ENCODE measurements around the gene KRT36.

The KRT36 gene

DNA sequence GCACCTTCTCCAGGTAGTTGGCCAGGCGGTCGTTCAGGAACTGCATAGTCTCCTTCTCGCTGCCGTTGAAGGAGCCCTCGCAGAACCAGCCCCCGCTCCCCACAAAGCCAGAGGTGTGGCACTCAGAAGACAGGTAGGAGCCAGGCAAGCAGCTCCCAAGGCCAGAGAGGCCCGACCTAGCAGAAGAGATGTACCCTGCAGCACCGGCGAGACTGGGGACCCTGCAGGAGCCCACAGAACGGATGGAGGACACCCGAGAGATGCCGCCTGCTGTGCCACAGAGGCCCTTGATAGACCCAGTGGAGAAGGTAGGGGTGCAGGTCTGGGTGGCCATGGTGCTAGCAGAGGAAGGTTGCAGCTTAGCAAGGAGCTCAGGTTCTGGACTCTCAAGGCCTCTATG lies at the start of gene KRT36:
Gene KRT36, minus strand, starts transcription at position 380 of the 400 bp plus-strand sequence. Its CDS starts 46 bp downstream, at position 334.
- no peak for DNase-seq

DNA sequence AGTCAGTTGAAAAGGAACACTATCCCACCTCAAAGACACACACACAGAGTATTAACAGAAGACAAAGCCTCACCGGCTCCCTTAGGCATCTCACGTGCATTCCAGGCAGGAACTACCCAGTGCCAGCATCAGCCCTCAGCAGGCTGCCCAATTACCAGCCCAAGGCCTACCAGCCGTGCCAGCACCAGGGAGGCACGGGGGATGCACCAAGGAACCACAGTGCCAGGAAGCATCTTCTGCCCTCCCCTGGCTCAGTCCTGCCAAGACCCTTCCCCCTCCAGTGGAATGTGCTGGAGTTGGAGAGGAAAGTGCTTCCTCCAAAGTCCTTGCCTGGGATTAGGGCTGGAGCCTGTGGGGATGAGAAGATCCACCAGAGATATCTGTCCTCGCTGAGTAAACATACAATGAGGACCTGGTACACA lies 49.4 kb upstream of the KRT36 start:
- DNase-seq: no peak

DNA sequence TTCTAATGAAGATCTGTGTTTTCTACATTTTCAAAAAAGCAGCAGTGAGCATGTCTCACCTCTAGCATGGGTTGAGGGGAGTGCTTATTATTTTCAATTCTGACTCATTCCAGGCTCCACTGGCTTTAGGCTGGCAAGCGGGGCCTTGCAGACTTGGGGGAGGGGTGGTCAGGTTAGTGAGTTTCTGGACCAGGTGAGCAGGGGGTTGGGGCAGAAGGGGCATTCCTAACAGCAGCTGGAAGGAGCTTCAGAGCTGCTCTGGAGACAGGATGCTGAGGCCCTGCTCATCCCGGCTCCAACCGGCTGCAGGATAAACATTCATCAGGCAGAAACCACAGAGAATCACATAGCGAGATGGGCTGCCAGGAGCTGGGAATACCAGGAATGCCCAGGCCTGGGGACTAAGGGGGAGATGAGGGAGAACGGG lies 48.9 kb upstream of the KRT36 start:
- DNase-seq: no peak

DNA sequence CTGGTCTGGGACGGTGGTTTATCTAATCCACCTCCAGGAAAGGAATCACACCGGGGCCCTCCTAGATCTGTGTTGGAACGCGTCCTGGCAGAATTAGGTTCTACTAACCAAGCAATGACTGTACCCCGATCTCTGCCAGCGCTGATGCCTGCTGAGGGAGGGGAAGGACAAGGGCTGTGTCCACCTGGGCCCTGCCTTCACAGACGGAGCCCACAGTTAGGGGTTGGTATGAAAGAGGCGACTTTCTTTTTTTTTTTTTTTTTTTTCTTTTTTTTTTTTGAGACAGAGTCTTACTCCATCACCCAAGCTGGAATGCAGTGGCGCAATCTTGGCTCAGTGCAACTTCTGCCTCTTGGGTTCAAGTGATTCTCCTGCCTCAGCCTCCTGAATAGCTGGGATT lies 48.3 kb upstream of the KRT36 start:
- DNase-seq: no peak

DNA sequence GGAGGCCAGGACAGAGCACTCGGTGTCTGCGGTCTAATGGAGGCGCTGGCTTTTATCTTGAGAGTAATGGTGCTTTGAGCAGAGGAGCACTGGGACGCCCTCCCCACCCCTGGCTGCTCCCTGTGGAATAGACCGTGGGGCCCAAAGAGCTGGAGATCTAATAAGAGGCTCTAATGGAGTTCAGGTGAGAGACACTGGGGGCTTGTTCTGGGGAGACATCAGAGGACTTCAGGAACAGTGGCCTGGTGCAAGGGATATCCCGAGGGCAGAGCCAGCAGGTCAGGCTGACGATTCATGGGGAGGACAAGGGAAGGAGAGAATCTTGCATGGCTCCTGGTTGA lies 47.9 kb upstream of the KRT36 start:
- DNase-seq: no peak

DNA sequence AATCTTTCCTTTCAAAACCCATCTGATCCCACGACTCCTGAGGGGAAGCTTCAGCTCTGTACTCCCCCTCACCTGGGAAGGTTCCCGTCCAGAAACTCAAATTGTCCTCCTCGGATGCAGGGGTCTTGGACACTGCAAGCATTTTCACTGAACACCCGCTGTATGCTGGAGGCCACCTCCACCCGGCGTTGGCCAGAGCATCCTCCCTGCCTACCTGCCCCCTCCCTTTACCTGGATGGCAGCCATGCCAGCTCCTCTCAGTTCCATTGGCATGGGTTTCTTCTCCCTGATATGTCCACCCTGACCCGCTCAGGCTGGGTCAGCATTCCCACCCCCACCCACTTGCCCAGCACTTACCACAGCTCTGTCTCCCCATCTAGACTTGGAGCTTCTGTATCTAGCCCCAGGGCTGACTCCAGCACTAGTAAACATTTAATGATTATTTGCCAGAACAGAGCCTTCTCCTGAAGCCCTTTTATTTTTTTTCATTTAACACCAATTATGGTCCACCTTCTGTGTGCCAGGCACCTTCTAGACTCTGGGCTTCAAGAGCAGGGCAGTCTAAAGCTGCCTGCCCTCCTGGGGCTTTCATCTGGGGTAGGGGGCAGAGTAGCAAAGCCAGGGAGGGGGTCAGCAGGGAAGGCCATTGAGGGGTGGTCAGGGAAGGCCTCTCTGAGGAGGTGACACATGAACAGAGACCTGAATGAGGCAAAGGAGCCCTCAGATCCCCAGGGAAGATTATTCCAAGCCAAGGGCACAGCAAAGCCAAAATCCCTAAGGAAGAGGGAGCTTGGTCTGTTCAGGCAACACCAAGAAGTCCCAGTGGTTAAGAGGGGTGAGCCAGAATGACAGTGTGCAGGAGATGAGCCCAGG lies 47.3 kb upstream of the KRT36 start:
- no peak for DNase-seq

DNA sequence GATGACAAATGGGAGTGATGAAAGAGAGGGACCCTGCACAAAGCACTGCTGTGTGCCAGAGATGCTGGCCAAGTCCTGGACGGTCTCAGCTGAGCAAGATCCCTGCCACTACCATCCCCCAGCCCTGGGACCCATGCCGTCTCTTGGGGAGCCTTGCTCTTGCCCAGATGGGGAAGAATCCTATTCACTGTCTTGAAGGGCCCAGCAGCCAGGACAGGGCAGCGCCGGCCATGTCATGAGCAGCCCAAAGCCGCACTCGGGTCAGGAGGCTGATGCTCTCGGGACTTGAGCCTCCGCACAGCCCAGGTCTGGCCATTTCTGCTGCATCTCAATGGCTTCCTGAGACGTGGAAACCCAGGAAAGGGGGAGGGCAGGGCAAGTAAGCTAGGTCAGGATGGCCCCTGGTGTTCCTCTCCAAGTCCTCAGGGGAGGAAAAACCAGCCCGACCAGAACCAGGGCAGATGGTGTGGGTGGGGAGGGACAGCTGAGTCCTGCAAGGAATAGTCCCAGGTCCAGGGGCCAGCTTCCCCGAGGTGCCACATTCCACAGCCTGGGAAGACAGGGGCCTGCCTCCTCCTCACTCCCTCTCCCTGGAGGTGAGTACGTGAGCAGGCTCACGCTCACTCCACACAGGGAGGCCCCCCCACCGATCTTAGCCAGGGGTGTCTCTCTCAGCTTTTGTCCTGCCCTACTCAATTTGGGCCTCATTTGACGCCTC lies 46.2 kb upstream of the KRT36 start:
- DNase-seq: no peak

DNA sequence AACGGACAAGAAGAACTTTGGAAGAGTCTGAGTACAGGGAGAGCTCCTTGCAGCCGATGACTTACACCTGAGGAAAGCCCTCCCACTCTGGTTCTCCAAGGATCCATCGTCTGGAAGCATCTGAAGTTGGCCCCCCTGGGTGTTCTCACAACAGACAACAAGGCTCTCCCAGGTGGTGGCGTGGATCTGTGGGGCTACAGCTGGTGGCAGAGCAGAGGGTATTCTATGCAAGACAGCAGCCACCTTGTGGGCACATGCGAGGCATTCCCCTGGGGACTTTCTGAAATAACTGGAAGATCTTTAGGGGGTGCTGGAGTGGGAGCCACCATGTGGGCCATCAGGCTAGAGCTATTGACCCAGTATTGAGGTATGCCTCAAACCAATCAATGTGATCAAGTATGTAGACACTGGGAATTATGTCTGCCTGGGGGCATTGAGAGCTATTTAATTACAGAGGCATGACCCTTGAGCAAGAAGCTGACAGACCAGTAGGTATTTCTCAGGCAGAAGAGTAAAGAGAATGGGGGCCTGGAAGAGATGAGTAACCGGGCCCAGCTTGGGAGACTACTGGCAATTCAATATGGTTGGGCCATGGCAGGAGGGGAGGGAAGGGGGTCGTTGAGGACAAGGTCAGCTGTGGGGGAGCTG lies 45.3 kb upstream of the KRT36 start:
- DNase-seq: no peak

DNA sequence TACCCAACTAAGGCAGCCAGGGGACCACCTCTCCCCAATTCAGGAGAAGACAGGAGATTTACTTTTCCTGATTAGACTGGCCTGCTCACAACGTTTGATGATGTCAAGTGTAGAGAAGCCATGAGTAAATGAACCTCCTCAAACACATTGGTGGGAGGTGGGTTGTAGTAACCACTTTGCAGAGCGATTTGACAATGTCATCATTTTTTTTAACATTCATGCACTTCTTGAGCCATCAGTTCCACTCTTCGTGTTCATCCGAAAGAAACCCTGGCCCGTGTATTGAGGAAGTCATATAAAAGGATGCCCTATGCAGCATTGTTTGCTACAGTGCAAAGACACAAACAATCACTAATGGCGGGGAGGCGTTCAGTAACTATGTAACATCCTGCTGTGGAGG lies 43.9 kb upstream of the KRT36 start:
- DNase-seq: no peak

DNA sequence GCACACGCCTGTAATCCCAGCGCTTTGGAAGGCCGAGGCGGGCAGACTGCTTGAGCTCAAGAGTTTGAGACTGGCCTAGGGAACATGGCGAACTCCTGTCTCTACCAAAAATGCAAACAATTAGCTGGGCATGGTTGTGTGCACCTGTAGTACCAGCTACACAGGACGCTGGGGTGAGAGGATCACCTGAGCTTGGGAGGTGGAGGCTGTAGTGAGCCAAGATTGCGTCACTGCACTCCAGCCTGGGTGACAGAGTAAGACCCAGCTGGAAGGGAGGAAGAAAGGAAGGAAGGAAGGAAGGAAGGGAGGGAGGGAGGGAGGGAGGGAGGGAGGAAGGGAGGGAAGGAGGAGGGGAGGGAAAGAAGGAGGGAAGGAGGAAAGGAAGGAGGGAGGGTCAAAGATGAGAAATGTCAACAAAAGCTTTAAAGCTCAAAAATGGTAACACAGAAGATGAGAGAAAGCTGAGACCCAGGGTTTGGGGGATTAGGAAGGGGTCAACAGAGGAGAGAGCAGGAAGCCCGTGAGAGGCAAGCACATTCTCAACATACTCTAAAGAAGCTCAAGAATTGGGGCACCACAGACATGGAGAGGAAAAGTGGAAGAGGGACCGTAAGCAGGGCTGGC lies 43.3 kb upstream of the KRT36 start:
- no peak for DNase-seq

DNA sequence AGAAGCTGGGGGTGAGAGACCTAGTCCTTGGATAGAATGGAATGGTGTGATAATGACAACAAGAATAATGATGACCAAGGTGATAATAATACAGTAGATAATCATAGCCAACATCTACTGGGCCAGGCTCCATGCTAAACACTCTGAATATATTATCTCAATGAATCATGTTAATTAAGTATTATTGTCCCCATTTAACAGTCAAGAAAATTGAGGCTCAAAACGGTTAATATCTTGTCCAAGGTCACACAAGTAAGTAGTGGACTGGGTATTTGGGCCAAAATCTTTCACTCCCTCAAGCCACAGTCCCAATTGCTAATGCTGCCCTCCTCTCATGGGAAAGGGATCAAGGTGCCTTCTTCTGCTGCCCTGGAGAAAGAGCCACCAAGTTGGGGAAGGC lies 42.3 kb upstream of the KRT36 start:
- no peak for DNase-seq

DNA sequence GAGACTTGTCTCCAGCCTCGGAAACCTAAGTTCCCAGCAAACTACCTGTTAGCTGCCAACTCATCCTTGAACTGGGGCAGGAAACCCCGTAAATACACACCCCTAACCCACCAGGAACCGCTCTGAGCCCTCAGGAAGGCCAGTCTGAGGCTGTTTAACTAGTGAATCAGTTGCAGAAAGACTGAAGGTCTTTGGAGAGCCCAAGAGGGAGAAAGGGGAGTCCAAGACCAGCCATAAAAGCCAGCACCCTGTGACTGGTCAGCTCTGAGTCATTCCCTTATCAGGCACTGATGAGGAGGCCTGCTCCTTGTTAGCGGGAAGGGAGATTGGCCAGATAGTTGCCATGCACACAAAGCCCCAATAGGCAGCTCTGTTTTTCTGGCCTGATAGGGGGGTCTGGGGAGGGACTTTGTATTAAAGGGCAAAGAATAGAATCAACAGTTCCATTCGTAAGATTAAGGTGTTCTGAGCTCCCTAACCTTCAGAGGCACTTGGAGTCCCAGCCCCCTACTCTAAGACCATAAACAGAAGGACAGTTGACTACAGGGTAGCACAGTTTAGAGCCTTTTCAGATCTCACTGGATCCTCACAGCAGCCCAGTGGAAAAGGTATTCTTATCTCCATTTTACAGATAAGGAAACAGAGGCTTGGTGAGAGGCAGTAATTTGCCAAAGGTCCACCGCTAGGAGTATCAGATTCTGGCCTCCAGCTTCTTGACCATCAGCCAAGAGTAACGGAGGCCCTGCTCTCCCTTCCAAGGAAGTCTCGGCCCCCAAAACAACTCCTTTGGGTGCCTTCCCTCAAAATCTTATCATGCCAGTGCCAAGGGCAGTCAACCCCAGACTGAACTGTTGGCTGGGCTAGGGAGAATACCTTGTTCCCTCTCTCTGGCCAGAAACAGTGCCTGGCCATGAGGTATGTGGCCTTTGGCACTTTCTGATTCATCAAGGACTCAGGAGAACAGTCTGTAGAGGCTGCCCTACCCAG lies 40.6 kb upstream of the KRT36 start:
- no peak for DNase-seq

DNA sequence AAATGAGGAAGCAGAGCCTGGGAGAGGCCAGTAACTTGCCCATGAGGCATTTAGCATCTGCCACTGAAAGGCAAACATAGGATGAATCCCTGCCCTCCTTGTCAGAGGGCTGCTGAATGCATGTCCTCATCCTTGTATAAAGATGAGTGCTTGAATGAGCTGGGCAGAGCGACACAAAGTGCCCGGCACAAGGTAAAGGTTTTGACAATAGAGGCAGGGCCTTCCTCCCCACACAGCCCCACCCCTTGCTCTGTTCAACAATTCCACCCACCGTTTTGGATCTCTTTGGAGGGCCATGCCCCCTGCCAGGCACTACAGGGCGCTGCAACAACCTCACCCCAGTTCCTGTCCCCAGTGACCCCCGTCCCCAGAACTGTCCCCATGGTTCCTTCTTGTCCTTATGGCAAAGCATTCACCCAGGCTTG lies 39.8 kb upstream of the KRT36 start:
- DNase-seq: no peak

DNA sequence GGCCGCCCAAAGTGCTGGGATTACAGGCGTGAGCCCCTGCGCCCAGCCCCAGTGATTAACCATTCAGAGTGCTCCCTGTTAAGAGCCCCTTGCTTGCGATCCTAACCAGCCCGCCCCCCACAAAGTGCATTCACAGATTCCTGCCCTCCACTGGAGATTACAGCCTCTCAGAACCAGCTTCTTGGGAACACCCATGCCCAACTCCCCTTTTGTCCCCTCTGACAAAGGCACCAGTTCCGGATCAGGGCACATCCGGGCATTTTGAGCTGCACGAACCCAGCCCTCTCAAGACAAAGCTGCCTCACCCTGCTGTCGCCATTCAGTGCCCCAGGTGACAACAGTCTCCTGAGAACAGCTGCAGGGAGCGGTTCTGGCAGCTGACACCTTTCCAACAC lies 39.2 kb upstream of the KRT36 start:
- no peak for DNase-seq

DNA sequence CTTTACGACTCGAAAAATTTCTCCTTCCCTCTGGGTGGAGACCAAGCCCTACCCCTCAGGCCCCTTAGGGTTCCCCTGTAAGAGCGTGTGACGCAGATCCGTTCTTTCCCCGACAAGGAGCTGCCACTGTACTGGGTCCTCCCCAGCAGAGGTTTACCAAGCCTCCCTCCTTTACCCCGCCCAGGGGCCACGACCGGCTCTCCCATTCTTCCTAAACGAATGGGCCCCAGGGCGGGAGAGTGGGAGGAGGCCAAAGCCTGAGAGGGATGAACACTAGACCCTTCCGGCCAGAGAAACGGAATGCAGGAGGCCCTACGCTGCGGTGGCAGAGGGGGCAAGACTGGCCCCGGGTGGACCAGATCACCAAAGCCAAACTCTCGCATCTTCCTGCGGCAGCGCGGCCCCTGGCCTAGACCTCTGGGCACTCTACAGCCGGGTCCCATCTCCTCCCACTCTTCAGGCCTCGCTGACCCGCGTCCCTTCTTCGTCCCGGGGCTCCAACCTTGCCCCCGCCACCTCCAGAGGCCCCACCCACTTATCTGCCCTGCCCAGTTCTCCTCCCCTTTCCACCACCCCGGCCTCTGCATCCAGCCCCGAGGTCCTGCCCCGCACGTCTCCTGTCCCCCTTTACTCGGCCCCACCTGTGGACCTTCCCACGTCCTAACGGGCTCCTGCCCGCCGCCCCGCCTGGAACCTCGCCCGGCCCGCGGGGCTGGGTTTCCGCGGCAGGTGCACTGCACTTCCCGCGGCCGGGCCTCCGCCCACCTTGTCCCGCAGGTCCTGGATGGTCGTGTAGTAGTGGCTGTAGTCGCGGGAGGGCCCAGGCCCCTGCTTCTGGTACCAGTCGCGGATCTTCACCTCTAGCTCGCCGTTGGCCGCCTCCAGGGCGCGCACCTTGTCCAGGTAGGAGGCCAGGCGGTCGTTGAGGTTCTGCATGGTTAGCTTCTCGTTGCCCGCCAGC lies 37.6 kb upstream of the KRT36 start:
- no peak for DNase-seq

DNA sequence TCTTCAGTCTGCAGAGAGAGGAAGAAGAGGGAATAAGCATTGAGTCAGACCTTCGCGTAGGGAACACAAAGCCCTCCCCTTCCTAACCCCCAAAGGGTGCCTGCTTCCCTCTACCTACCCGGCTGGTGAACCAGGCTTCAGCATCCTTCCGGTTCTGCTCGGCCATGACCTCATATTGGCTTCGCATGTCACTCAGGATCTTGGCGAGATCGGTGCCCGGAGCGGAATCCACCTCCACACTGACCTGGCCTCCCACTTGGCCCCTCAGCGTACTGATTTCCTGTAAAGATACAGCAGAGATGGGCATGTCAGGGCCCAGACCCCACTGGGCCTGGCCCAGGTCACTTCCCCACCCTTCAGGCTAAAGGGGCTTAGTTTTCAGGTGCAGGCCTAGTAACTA lies 34.6 kb upstream of the KRT36 start:
- no peak for DNase-seq

DNA sequence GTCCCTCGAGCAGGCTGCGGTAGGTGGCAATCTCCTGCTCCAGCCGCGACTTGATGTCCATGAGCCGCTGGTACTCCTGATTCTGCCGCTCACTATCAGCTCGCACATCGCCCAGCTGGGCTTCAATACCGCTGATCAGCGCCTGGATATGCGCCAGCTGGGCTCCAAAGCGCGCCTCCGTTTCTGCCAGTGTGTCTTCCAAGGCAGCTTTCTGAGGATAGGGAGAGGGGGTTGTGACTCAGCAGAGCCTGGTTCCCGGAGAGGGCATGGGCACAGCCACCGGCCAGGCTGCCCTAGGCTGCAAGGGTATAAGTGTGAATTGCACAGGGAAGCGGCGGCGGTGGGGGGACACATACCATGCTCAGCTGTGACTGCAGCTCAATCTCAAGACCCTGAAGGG lies 34.1 kb upstream of the KRT36 start:
- DNase-seq: no peak

DNA sequence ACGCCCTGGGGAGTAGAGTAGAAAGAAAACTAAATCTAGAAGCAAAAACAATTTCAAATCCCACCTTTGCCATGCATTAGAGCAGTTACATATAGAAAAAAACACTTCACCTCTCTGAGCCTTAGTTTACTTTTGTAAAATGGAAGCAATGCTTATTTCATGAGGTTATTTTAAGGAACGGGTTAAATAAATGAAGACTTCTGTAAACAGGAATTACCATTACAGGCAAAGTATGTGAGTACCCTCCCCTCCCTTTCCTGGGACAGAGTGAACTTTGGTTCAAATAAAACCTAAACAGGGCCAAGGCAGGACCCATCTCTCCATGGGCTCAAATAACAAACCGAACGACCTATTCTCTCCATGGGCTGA lies 33.5 kb upstream of the KRT36 start:
- no peak for DNase-seq

DNA sequence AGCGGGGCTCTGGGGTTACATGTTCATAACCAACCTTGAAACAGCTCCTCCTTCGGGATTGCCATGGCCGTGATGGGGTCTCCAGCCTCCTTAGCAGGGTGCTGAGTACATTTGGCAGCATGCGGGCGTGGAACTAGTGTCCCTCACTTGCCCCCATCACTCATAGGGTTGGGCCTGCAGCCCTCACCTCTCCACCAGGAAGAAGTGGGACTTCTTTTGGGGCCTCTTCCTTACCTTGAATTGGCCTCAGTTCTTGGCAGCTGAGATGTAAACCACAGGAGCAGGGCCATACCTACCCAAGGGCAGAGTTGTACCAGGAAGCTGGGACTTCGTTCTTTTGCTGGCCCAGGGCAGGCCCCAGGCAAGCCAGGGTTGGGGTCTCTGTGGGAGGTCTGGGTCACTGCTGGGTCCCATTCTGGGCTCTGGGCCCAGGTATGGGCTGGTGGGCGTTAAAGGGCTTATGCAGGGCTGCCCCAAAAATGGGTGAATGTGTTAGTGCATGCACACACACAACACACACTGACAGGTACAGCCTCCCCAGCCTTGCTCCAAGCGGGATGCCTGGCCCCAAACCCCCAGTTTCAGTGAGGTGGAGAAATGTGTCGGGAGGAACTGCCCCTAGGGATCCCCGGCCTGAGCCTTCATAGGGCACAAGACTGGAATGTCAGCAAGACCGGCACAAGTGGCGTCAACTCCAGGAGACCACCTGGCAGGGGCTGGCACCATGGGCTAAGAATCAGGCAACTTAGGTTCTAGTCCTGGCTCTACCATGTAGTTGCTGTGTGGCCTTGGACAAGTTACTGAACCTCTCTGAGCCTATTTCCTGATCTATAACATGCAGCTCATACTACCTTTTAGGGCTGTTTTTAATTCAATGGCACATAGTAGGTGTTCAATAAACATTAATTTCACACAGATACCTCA lies 32.9 kb upstream of the KRT36 start:
- DNase-seq: no peak
